Natural killer cell treated with Interleukin-12 subunit alpha and Interleukin-12 subunit beta and Interleukin-15 and Interleukin-18, amount 100 ng/mL, for 72 hours (primary cell): ENCODE data around the gene DEK. TPM values are rescaled to one million over a fixed set of nuclear protein-coding genes. Genes with fewer than 3 reads are reported as not detected.
A peak's percentile ranks its signal among the peaks of the same experiment; 100 is the strongest.
"Not testable (repeated sequence)": the region's sequence is repeated elsewhere in the genome, so short reads cannot be mapped to it uniquely, and the experiment has no call there.

Experiments used
- ATAC-seq, 2 donors: fragments of 150-1000 bp; cut with Tn5 transposase in 1 of 2; sonication (Bioruptor Pico), chemical (Tn5 transposase) in 1 of 2; 2 replicates each; pipeline ENCODE4 v1.10.0; 2021
- DNase-seq: peaks from one replicate; pipeline ENCODE4 v3.0.0; 2022; ENCODE audit warnings: low spot score
- H3K27ac Mint-ChIP-seq, 2 donors: 1 replicate in 1 of 2; 2 replicates in 1 of 2; pipeline ENCODE4 v1.8.0; 2022; ENCODE audit warnings: mixed read lengths in 2 of 2, mild to moderate bottlenecking in 1 of 2, moderate library complexity in 1 of 2
- H3K27me3 Mint-ChIP-seq, 2 donors: 1 replicate in 1 of 2; 2 replicates in 1 of 2; pipeline ENCODE4 v1.8.0; 2022; ENCODE audit warnings: mixed read lengths in 2 of 2
- H3K36me3 Mint-ChIP-seq: one replicate; pipeline ENCODE4 v1.8.0; 2022; ENCODE audit warnings: mixed read lengths
- H3K4me1 Mint-ChIP-seq, 2 donors: 1 replicate in 1 of 2; 2 replicates in 1 of 2; pipeline ENCODE4 v1.8.0; 2022; ENCODE audit warnings: low read depth in 2 of 2, mixed read lengths in 2 of 2, mild to moderate bottlenecking in 1 of 2
- H3K4me3 Mint-ChIP-seq: one replicate; pipeline ENCODE4 v1.8.0; 2022; ENCODE audit warnings: mixed read lengths
- H3K9me3 Mint-ChIP-seq: 2 replicates; pipeline ENCODE4 v1.8.0; 2022; ENCODE audit warnings: mixed read lengths
- total RNA-seq, 2 donors: library from RNA; stranded (reverse); gene quantifications; one replicate each; pipeline ENCODE4 v1.2.3, GENCODE V29; 2022

The DEK gene
- total RNA-seq, 2 donors from 2014 or later: 105 to 152 TPM

DNA sequence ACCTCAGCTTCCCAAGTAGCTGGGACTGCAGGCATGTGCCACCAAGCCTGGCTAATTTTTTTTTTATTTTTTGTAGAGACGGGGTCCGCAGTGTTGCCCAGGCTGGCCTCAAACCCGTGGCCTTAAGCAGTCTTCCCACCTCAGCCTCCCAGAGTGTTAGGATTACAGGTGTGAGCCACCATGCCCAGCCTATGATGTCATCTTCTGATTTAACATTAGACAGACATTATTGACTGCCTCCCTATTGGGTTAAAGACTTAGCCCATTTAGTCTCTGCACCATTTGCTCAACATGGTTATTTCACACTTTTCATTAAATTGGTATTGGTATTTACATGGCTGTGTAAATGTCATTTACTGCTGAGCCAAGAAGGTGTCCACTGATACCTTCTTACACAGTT is 46.1 kb downstream of the DEK start:
- ATAC-seq (no peak), DNase-seq (no peak)
- H3K27ac Mint-ChIP-seq: no peak overlapping the region
- no peaks in the 10 kb centered on the region for H3K9me3 Mint-ChIP-seq
- H3K36me3 Mint-ChIP-seq: peaks cover 13% of the 10 kb centered on the region
- H3K27me3 Mint-ChIP-seq: no peaks in the 10 kb centered on the region
- H3K4me1 Mint-ChIP-seq: peaks cover 3 to 12% of the 10 kb centered on the region in 2 donors
- no peak overlapping the region for H3K4me3 Mint-ChIP-seq

- peaks cover 12% of the 10 kb centered on the region for H3K36me3 Mint-ChIP-seq
- H3K4me3 Mint-ChIP-seq: no peak overlapping the region
- no peak overlapping the region for H3K27ac Mint-ChIP-seq
- no peaks in the 10 kb centered on the region for H3K27me3 Mint-ChIP-seq
- H3K9me3 Mint-ChIP-seq: no peaks in the 10 kb centered on the region
- ATAC-seq: no peak
- H3K4me1 Mint-ChIP-seq: peaks cover 3 to 14% of the 10 kb centered on the region in 2 donors
- DNase-seq: no peak
Measured at GRCh38 chr6:18216411-18216810, 47.9 kb downstream of the DEK start.

GRCh38 chr6:18215436-18215835 is 48.9 kb downstream of the DEK start:
- Mint-ChIP-seq H3K4me1 (peaks cover 3 to 13% of the 10 kb centered on the region in 2 donors), H3K27me3 (no peaks in the 10 kb centered on the region), H3K4me3 (no peak overlapping the region), H3K27ac (peak overlapping the region in 1 of 2 donors; percentile 43), H3K9me3 (no peaks in the 10 kb centered on the region), H3K36me3 (peaks cover 6% of the 10 kb centered on the region)
- ATAC-seq: no peak
- DNase-seq: no peak

DNA sequence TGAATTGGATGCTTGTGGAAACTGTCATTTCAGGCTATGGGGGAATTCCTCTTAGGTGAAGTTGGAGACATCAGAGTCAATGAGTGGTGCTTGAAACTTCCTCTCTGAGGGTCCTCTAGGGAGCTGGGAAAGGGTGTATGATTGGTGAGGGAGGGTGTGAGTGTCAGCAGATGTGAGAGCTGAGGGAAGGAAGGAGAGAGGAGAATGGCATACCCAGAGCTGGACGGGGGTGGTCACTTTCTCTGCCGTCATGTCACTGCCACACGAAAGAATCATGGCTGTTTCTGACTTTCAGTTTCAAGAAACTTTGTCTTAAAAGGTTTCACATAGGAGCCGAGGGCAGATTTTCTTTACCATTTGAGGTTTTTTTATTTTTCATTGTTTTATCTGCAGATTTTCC is 50.3 kb downstream of the DEK start:
- H3K4me3 Mint-ChIP-seq: peak overlapping the region; percentile 11
- ATAC-seq (no peak), DNase-seq (no peak)
- peaks cover 6% of the 10 kb centered on the region for H3K36me3 Mint-ChIP-seq
- peak overlapping the region in 1 of 2 donors; percentile 19 for H3K27ac Mint-ChIP-seq
- peaks cover 3 to 13% of the 10 kb centered on the region in 2 donors for H3K4me1 Mint-ChIP-seq
- no peaks in the 10 kb centered on the region for H3K27me3 Mint-ChIP-seq
- no peaks in the 10 kb centered on the region for H3K9me3 Mint-ChIP-seq

DNA sequence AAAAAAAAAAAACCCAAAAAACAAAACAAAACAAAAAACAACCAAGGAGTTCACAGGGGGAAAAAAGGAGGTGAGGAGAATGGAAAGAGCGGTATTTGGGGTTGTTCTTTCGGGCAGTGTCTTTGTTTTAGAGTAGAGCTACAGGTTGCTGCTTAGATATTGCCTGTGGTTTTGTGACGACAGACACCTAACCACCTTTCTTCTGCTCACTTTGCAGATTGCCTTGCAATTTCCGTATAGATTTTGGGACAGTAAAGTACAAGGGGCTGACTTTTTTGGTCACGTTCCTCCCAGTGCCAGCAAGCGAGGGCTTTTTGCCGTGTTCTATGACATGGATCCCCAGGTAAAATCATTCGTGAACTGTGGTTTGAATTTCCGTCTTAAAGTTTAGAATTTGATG is 50.9 kb downstream of the DEK start:
- Mint-ChIP-seq H3K4me1 (peaks cover 3 to 13% of the 10 kb centered on the region in 2 donors), H3K27me3 (no peaks in the 10 kb centered on the region), H3K4me3 (no peak overlapping the region), H3K27ac (no peak overlapping the region), H3K9me3 (no peaks in the 10 kb centered on the region), H3K36me3 (peaks cover 6% of the 10 kb centered on the region)
- DNase-seq (no peak), ATAC-seq (no peak)

GRCh38 chr6:18212231-18212630 is 52.1 kb downstream of the DEK start:
- H3K36me3 Mint-ChIP-seq: peaks cover 6% of the 10 kb centered on the region
- H3K4me3 Mint-ChIP-seq: no peak overlapping the region
- ATAC-seq: no peak
- DNase-seq: no peak
- no peaks in the 10 kb centered on the region for H3K9me3 Mint-ChIP-seq
- peaks cover 0 to 13% of the 10 kb centered on the region in 2 donors for H3K4me1 Mint-ChIP-seq
- no peaks in the 10 kb centered on the region for H3K27me3 Mint-ChIP-seq
- H3K27ac Mint-ChIP-seq: peak overlapping the region in 1 of 2 donors; percentile 46

GRCh38 chr6:18211338-18211737 is 53.0 kb downstream of the DEK start:
- no peak for DNase-seq
- Mint-ChIP-seq H3K36me3 (peaks cover 6% of the 10 kb centered on the region), H3K9me3 (no peaks in the 10 kb centered on the region), H3K27ac (no peak overlapping the region), H3K4me3 (no peak overlapping the region), H3K4me1 (peaks cover 0 to 13% of the 10 kb centered on the region in 2 donors), H3K27me3 (no peaks in the 10 kb centered on the region)
- ATAC-seq: peak in 1 of 2 donors; percentile 59

- DNase-seq (no peak), ATAC-seq (no peak)
- no peaks in the 10 kb centered on the region for H3K27me3 Mint-ChIP-seq
Measured at GRCh38 chr6:18210707-18211106, 53.6 kb downstream of the DEK start.

GRCh38 chr6:18209539-18210197 is 54.7 kb downstream of the DEK start:
- no peak for ATAC-seq
- H3K9me3 Mint-ChIP-seq: no peaks in the 10 kb centered on the region
- H3K4me1 Mint-ChIP-seq: peaks cover 0 to 13% of the 10 kb centered on the region in 2 donors
- H3K4me3 Mint-ChIP-seq: no peak overlapping the region
- no peak overlapping the region for H3K27ac Mint-ChIP-seq
- peaks cover 6% of the 10 kb centered on the region for H3K36me3 Mint-ChIP-seq
- no peak for DNase-seq
- H3K27me3 Mint-ChIP-seq: no peaks in the 10 kb centered on the region

More at GRCh38 chr6:18210707-18211106, 53.6 kb downstream of the DEK start:
- Mint-ChIP-seq H3K4me3 (no peak overlapping the region), H3K27ac (no peak overlapping the region), H3K36me3 (peaks cover 6% of the 10 kb centered on the region), H3K4me1 (peaks cover 0 to 13% of the 10 kb centered on the region in 2 donors), H3K9me3 (no peaks in the 10 kb centered on the region)

GRCh38 chr6:18208778-18209177 is 55.6 kb downstream of the DEK start:
- ATAC-seq, H3K27me3 Mint-ChIP-seq, H3K4me1 Mint-ChIP-seq, H3K27ac Mint-ChIP-seq, H3K4me3 Mint-ChIP-seq, H3K9me3 Mint-ChIP-seq, DNase-seq, H3K36me3 Mint-ChIP-seq: not testable (repeated sequence)

GRCh38 chr6:18207949-18208348 is 56.4 kb downstream of the DEK start:
- no peak overlapping the region for H3K4me3 Mint-ChIP-seq
- H3K4me1 Mint-ChIP-seq: peaks cover 0 to 6% of the 10 kb centered on the region in 2 donors
- DNase-seq (no peak), ATAC-seq (no peak)
- H3K9me3 Mint-ChIP-seq: no peaks in the 10 kb centered on the region
- no peaks in the 10 kb centered on the region for H3K27me3 Mint-ChIP-seq
- no peak overlapping the region for H3K27ac Mint-ChIP-seq
- no peaks in the 10 kb centered on the region for H3K36me3 Mint-ChIP-seq

DNA sequence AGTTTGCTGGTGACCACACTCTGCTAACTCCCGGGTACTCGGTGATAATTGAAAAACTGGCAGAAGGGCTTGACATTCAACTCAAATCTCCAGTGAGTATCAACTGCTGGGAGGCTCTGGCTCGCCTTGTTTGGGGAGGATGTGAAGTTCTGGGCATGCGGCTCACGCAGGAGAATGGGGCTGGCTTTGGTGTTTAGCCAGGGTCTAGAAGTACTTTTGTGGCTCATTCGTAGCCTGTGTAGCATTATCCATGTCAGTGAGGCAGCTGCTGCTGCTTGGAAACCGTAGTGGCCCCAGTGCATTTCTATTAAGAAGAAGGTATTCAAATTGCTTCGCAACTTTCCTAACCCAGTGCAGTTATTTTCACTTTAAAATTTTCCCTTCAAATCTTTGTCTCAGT is 56.9 kb downstream of the DEK start:
- peaks cover 4% of the 10 kb centered on the region for H3K36me3 Mint-ChIP-seq
- no peak overlapping the region for H3K4me3 Mint-ChIP-seq
- no peak for DNase-seq
- H3K9me3 Mint-ChIP-seq: no peaks in the 10 kb centered on the region
- H3K27ac Mint-ChIP-seq: no peak overlapping the region
- H3K4me1 Mint-ChIP-seq: peaks cover 0 to 6% of the 10 kb centered on the region in 2 donors
- no peak for ATAC-seq
- no peaks in the 10 kb centered on the region for H3K27me3 Mint-ChIP-seq

DNA sequence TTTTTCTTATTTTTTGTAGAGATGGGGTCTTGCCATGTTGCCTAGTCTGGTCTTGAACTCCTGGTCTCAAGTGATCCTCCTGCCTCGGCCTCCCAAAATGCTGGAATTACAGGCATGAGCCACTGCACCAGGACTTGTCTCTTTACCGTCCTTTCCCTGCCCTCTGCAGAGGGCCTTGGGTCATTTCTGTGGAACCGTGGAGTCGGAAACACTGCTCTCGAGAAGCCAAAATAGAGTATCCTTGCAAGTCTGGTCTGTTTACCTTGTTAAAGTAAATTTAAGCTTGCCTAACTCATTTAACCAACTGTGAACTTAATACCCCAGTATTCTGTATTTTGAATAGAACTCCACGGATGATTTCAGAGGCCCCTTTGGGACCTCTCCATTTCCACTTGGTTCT is 57.7 kb downstream of the DEK start:
- H3K9me3 Mint-ChIP-seq: no peaks in the 10 kb centered on the region
- no peak overlapping the region for H3K4me3 Mint-ChIP-seq
- DNase-seq: no peak
- H3K4me1 Mint-ChIP-seq: peaks cover 0 to 5% of the 10 kb centered on the region in 2 donors
- no peak for ATAC-seq
- no peak overlapping the region for H3K27ac Mint-ChIP-seq
- peaks cover 5% of the 10 kb centered on the region for H3K36me3 Mint-ChIP-seq
- no peaks in the 10 kb centered on the region for H3K27me3 Mint-ChIP-seq

DNA sequence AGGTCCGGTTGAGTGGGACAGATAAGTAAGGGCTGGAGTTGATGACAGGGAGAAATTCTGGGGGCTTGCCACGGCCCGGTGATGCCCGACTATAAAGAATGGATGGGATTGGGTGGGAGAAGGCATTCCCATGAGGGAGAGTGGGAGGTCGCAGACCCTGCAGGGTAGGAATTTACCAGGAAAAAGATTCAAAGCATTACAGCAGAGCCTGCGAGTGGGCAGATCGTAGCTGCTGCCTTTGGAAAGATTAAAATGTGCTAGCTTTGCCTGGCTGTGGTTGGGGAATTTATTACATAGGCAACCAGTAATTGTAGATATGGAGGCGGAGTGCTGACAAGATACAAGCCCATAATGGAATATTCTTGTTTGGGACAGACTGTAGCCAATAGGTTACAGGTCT is 59.6 kb downstream of the DEK start:
- no peak for DNase-seq
- H3K4me3 Mint-ChIP-seq: no peak overlapping the region

DNA sequence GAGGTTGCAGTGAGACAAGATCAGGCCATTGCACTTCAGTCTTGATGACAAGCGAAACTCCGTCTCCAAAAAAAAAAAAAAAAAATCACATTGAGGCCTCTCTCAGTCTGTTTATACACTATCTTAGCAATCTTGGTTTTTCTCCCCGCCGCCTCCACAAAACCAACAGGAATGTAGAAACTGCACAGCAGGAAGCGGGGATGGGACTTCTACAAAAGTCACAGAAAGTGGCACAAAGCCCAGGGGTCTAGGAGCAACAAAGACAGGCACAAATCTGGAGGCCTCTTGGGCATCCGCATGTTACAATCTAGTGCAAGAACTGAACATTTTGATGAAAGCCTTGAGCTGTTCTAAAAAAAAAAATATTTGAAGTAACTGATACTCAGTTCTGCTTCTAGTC is 60.5 kb downstream of the DEK start:
- H3K27ac Mint-ChIP-seq: no peak overlapping the region
- H3K36me3 Mint-ChIP-seq: peaks cover 8% of the 10 kb centered on the region
- no peak for ATAC-seq
- H3K4me3 Mint-ChIP-seq: no peak overlapping the region
- no peaks in the 10 kb centered on the region for H3K27me3 Mint-ChIP-seq
- H3K4me1 Mint-ChIP-seq: no peaks in the 10 kb centered on the region
- no peaks in the 10 kb centered on the region for H3K9me3 Mint-ChIP-seq
- DNase-seq: no peak

More for the DNA sequence above, 59.6 kb downstream of the DEK start:
- no peaks in the 10 kb centered on the region for H3K9me3 Mint-ChIP-seq
- H3K27ac Mint-ChIP-seq: no peak overlapping the region
- H3K36me3 Mint-ChIP-seq: peaks cover 8% of the 10 kb centered on the region
- no peaks in the 10 kb centered on the region for H3K4me1 Mint-ChIP-seq
- ATAC-seq: no peak
- no peaks in the 10 kb centered on the region for H3K27me3 Mint-ChIP-seq
